ENCODE measurements around the gene TM4SF4.

The TM4SF4 gene

GRCh38 chr3:149515249-149515648, 40.8 kb downstream of the TM4SF4 start:
- DNase-seq: no peak

GRCh38 chr3:149516920-149517319, 42.4 kb downstream of the TM4SF4 start:
- no peak for DNase-seq

DNA sequence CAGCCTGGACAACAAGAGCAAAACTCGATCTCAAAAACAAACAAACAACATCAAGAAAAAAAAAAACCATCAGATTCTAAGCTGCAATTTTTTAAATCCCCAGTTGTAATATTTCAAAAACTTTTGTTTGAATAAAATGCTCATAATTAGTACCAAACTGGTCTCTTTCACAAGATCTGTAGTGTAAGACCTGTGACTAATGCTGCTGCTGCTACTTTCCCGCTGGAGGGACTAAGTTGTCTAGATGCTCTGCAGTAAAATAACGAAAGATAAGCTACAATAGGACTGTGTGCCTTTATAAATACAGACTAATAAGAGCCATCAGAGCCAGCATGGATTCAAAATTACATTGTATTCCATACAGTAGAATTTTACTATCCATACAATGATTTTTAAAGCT, 45.4 kb downstream of the TM4SF4 start:
- DNase-seq: no peak

DNA sequence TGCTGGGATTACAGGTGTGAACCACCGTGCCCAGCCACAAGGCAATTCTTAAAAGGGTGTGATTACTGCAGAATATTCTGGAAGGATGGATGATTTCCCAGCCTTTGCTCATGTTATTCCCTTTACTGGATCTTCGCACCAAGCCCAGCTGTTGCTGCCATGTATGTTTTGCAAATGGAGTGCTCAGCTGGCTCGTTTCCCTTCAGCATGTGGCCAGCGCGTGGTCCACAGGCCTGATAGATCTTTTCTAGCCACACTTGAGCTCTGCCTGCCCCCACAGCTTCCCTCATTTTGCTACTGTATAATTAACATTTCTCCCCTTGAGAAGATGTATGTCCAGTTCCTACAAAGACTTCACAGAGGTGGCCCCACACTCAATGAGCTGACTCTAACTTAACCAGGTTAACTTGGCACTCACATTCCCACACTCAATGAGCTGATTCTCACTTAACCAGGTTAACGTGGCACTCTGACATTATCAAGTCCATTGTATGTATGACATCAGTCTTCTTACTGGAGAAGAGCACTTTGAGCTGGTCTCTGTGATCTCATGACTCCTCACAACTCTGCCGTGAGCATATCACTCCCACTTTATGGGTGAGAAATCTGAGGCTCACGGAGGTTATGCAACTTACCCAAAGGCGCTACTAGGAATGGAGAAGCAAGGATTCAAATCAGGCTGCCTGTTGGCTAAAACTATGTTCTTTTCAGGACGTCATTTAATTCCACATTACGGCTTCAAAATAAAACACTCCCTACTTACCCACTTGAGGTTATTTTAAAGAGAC, 49.2 kb downstream of the TM4SF4 start:
- DNase-seq: no peak

GRCh38 chr3:149527531-149528339, 53.2 kb downstream of the TM4SF4 start:
- DNase-seq: no peak

DNA sequence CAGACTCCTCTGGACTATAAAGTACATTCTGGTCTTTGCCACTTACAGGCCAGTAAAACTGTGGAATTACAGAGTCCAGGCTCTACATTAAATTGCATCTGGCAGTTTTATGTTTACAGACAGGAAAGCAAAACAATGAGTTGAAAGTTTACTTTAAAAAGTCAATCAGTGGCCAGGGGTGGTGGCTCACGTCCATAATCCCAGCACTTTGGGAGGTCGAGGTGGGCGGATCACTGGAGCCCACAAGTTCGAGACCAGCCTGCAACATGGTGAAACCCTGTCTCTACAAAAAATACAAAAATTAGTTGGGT, 53.8 kb downstream of the TM4SF4 start:
- DNase-seq: no peak

GRCh38 chr3:149529099-149529498, 54.6 kb downstream of the TM4SF4 start:
- DNase-seq: no peak

DNA sequence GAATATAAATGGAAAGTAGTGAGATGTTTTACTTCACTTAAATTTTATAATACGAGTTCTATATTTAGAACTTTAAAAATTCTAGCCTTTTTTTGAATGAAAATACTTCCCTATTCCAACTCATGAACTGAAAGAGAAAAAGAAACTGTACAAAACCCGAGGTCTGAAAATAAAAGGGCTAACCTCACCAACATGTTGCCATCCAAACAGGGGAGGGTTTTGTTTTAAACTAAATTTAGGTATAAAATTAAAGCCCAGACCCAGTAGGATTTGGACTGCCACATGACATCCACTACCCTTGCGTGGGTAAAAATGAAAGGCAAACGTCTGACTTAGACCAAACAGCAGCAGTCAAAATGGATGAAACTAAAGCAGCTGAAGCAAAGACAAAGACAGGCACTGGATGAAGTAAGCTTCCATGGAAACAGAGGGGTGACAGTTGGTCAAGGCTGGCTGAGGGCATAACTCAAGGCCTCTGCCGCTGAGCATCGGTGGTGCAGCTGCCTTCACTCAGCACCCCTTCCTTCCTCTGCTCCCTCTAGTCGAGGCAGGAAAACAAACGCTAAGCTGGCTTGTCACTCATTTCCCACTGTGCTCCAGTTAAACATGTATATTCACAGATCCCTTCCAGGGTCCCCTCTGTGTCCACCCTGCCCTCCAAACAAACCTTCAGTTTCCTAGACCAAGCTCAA, 58.1 kb downstream of the TM4SF4 start:
- DNase-seq: no peak

DNA sequence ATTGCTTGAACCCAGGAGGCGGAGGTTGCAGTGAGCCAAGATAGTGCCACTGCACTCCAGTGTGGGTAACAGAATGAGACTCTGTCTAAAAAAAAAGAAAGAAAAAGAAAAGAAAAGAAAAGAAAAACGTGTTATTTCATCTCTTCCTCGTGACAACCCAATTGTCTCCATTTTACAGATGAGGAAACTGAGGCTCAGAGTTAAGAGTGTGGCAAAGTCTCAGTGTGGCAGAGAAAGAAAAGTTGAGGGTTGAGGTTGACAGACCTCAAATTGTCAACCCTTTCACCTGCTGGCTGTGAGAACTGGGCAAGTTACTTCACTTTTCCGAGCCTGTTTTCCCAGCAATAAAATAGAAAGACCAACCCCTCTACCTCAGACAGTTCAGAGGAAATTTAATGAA, 59.6 kb downstream of the TM4SF4 start:
- DNase-seq: no peak

DNA sequence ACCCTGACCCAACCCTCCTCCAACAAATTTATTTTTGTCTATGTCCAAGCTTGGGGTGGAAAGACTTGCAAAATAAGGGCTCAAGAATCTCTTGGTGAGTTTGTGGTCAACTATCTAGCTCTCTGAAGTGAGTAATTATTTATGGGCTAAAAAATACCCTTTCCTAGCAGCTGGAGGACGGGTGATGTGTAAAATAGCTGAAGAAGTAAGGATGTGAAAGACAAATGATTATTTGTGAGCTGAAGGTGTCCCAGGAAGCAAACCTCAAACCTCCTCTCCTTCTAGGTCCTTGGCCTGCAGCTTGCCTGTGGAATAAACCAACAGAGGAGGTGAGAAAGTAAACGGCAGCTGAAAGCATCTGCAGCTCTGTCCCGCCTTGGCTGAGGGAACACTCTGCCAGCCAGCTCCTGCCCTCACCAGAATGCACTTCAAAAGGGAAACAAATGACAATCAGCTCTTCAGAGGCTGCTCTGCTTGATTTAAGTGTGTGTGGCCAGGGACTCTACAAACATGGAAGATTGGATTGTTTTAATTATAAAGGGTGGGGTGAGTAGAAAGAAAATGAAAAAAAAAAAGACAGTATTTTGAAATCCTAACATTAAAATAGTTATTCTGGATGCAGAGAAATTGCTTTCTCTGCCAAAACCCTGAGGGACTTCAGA, 60.3 kb downstream of the TM4SF4 start:
- no peak for DNase-seq

DNA sequence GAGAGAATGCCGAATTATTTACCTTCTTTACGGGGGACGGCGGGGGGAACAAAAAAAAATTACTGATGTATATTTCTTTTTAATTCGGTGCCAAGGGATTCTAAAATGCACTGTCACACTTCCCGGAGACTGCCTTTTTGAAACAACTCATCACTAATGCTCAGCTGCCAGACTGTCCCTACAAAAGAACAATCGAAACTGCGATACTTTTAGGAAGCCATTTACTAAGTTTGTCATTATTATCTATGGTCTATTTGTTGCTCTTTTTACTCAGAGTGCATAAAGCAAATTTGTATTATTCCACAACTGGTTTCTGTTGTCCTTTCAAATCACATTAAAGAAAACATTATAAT, 60.8 kb downstream of the TM4SF4 start:
- no peak for DNase-seq

DNA sequence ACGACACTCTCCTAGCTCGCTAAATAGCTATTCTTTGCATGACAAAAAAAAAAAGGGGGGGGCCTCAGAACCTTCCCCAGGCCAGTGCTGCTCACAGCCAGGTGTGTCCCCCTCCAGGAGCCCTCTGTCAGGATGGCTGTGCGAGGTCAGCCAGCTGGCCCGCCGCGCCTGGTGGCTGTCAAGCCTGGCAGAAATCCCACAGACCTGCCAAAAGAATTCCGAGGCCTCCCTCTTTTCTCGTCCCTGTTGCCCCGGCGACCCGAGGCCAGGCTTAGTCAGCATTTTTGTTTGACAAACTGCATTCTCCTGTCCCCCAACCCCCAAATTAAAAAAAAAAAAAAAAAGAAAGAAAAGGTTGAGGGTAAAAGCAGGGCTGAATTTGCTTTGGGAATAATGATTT, 61.9 kb downstream of the TM4SF4 start:
- no peak for DNase-seq

DNA sequence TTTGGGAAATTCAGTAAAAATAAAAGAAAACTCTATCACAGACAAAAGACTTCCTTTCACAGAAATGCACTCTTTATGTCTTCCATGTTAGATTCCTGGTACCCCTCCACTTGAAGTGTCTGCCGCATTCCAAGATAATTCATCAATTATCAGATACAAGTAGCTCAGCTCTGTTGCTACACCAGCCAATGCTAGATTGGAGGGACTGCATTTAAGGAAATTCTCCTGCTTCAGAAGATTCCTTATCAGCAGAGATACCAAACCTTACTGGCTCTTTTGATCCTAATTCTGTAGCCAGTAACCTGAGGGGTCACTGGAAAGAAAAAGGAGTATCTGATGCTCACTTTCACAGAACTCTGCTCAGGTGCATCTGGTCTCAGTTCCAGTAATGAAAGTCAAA, 63.9 kb downstream of the TM4SF4 start:
- DNase-seq: no peak

- no peak for DNase-seq
Observed at GRCh38 chr3:149541091-149541491, 66.6 kb downstream of the TM4SF4 start.

GRCh38 chr3:149542375-149543312, 68.1 kb downstream of the TM4SF4 start:
- DNase-seq: no peak

DNA sequence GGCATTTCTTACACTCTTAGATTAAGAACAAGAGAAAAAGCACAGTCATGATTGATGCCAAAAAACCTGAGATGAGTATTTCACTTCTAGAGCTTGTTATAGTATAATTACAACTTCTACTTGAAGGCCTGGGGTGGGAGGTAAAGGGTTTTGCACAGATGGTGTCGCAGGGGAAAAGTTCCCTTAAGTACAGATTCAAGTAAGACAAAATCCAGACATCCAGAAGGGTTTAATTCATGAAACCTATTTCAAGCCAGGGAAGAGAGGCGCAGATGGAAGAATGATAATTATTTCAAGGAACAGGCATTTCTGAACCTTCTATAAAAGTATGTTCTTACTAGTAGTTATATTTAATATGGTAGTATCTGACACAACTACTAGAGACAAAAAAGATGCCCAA, 70.6 kb downstream of the TM4SF4 start:
- DNase-seq: no peak

- no peak for DNase-seq
Observed at GRCh38 chr3:149547413-149547812, 72.9 kb downstream of the TM4SF4 start.

DNA sequence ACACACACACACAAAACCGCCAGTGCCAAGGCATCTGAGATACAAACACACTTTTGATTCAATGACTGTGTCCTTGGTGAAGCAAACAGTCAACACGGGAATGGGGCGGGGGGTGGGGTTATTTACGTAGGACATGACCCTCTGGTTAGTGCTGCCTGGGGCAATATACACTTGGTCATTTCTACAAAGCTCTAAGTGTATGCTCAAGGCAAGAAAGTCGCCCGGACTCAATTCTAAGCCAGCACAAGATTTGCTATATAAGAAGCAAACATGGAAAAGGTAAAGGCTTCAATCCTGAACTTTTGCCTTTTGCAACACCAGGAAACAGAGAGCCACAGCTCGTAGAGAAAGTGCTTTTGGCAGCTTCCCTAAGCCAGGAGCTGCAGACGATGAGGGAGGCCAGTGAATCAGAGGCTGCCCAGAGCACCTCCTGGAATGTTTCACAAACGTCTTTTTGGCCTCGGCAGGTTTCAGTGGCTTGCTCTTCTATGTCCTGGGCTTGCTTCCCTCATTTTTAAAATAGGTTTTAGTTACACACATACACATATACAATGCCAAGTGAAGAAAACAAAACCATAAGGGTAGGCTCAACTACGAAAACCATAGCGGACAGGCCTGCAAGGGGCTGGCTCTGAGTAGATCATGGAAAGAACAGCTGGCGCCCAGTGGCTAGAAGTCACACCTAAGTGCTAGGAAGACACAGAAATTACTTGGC, 73.6 kb downstream of the TM4SF4 start:
- no peak for DNase-seq

DNA sequence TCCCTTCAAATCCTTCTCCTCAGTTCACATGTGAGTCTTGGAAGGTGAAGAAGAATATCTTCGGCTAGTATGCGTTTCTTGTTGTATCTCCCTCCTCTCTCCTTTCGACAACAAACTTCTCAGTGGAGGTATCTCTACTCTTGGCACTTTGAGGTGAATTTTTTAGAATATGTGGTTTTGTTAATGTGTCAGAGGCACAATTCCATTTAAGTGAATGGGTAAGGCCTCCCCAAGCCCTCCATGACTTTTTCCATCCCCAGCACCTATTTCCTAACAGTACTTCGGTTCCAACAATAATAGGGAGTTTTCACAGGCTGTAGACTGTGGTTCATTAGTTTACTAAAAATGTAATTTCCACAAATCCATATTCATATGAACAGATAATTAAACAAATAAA, 74.2 kb downstream of the TM4SF4 start:
- no peak for DNase-seq

DNA sequence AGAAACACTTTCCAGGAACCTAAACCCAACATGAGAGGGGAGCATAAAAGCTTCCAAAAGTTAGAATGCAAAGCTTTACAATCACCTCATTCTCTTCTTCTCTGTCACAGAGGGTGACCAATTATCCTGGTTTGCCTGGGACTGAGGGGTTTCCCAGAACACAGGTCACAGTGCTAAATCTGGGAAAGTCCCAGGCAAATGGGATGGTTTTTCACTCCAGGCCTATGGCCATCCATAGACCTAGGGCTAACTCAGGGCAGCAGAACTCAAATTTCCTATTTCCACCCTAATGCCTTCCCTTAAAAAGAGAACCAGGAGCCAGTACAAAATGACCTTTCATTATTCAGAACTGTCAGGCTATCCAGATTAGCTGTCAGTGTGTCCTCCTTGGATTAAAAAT, 77.0 kb downstream of the TM4SF4 start:
- DNase-seq: no peak

- DNase-seq: no peak
Observed at GRCh38 chr3:149552700-149553099, 78.2 kb downstream of the TM4SF4 start.
